ENCODE data around the gene VSIG10.
"Not testable (repeated sequence)": the region's sequence is repeated elsewhere in the genome, so short reads cannot be mapped to it uniquely, and the experiment has no call there.

The VSIG10 gene

GRCh38 chr12:118103601-118104382 lies at the start of gene VSIG10:
VSIG10 (minus strand) TSS chr12:118104011; CDS start chr12:118103671, 340 bp downstream.
- peak within 1 kb of the TSS; percentile 75 for H3K27ac Mint-ChIP-seq
- peaks cover 7% of the 10 kb centered on the region for H3K4me1 Mint-ChIP-seq (ENCODE audit: low read depth)
- H3K36me3 Mint-ChIP-seq = peaks cover 2% of the 10 kb centered on the region
- peak within 1 kb of the TSS; percentile 92 for H3K4me3 Mint-ChIP-seq
- peaks cover 7% of the 10 kb centered on the region for H3K27me3 Mint-ChIP-seq
- no peaks in the 10 kb centered on the region for H3K9me3 Mint-ChIP-seq (ENCODE audit: low read depth)

GRCh38 chr12:118151755-118152154 lies 47.9 kb upstream of the VSIG10 start:
- Mint-ChIP-seq H3K27ac (no peak overlapping the region), H3K4me3 (no peak overlapping the region), H3K36me3 (peaks cover 2% of the 10 kb centered on the region), H3K27me3 (no peaks in the 10 kb centered on the region), H3K9me3 (ENCODE audit: low read depth) (no peaks in the 10 kb centered on the region), H3K4me1 (ENCODE audit: low read depth) (no peaks in the 10 kb centered on the region)

- H3K4me3 Mint-ChIP-seq = no peak overlapping the region
- peak overlapping the region; percentile 30 for H3K27ac Mint-ChIP-seq
- no peaks in the 10 kb centered on the region for H3K4me1 Mint-ChIP-seq (ENCODE audit: low read depth)
- no peaks in the 10 kb centered on the region for H3K9me3 Mint-ChIP-seq (ENCODE audit: low read depth)
- H3K27me3 Mint-ChIP-seq = no peaks in the 10 kb centered on the region
- peaks cover 2% of the 10 kb centered on the region for H3K36me3 Mint-ChIP-seq
These were observed 46.8 kb upstream of the VSIG10 start for GRCh38 chr12:118150625-118151024.

GRCh38 chr12:118148287-118148686 lies 44.5 kb upstream of the VSIG10 start:
- Mint-ChIP-seq H3K36me3 (peaks cover 2% of the 10 kb centered on the region), H3K27me3 (no peaks in the 10 kb centered on the region), H3K9me3 (ENCODE audit: low read depth) (no peaks in the 10 kb centered on the region), H3K4me1 (ENCODE audit: low read depth) (peaks cover 2% of the 10 kb centered on the region), H3K27ac (no peak overlapping the region), H3K4me3 (no peak overlapping the region)

- Mint-ChIP-seq H3K27me3 (no peaks in the 10 kb centered on the region), H3K4me1 (ENCODE audit: low read depth) (peaks cover 4% of the 10 kb centered on the region), H3K36me3 (peaks cover 5% of the 10 kb centered on the region), H3K9me3 (ENCODE audit: low read depth) (no peaks in the 10 kb centered on the region), H3K4me3 (no peak overlapping the region), H3K27ac (no peak overlapping the region)
These were observed 42.0 kb upstream of the VSIG10 start for GRCh38 chr12:118145798-118146156.

GRCh38 chr12:118145113-118145797 lies 41.4 kb upstream of the VSIG10 start:
- Mint-ChIP-seq H3K4me3 (no peak overlapping the region), H3K36me3 (peaks cover 5% of the 10 kb centered on the region), H3K4me1 (ENCODE audit: low read depth) (peaks cover 4% of the 10 kb centered on the region), H3K9me3 (ENCODE audit: low read depth) (no peaks in the 10 kb centered on the region), H3K27me3 (no peaks in the 10 kb centered on the region), H3K27ac (no peak overlapping the region)

GRCh38 chr12:118144499-118144898 lies 40.7 kb upstream of the VSIG10 start:
- no peaks in the 10 kb centered on the region for H3K27me3 Mint-ChIP-seq
- H3K4me3 Mint-ChIP-seq = no peak overlapping the region
- H3K4me1 Mint-ChIP-seq (ENCODE audit: low read depth) = peaks cover 7% of the 10 kb centered on the region
- peaks cover 5% of the 10 kb centered on the region for H3K36me3 Mint-ChIP-seq
- H3K9me3 Mint-ChIP-seq (ENCODE audit: low read depth) = no peaks in the 10 kb centered on the region
- H3K27ac Mint-ChIP-seq = peak overlapping the region; percentile 46

GRCh38 chr12:118140825-118141224 lies 37.0 kb upstream of the VSIG10 start:
- Mint-ChIP-seq H3K27ac (no peak overlapping the region), H3K27me3 (no peaks in the 10 kb centered on the region), H3K36me3 (peaks cover 11% of the 10 kb centered on the region), H3K9me3 (ENCODE audit: low read depth) (no peaks in the 10 kb centered on the region), H3K4me1 (ENCODE audit: low read depth) (peaks cover 26% of the 10 kb centered on the region), H3K4me3 (no peak overlapping the region)

GRCh38 chr12:118137148-118137678 lies 33.4 kb upstream of the VSIG10 start:
- H3K36me3 Mint-ChIP-seq = peaks cover 9% of the 10 kb centered on the region
- H3K4me1 Mint-ChIP-seq (ENCODE audit: low read depth) = peaks cover 30% of the 10 kb centered on the region
- no peaks in the 10 kb centered on the region for H3K9me3 Mint-ChIP-seq (ENCODE audit: low read depth)
- H3K27me3 Mint-ChIP-seq = no peaks in the 10 kb centered on the region
- peak overlapping the region; percentile 86 for H3K27ac Mint-ChIP-seq
- H3K4me3 Mint-ChIP-seq = peak overlapping the region; percentile 96

GRCh38 chr12:118136559-118137003 lies 32.8 kb upstream of the VSIG10 start:
- Mint-ChIP-seq H3K27ac (peak overlapping the region; percentile 86), H3K9me3 (ENCODE audit: low read depth) (no peaks in the 10 kb centered on the region), H3K27me3 (no peaks in the 10 kb centered on the region), H3K4me1 (ENCODE audit: low read depth) (peaks cover 34% of the 10 kb centered on the region), H3K4me3 (peak overlapping the region; percentile 96), H3K36me3 (peaks cover 6% of the 10 kb centered on the region)

GRCh38 chr12:118135788-118136558 lies 32.2 kb upstream of the VSIG10 start, which contains the start of gene PEBP1:
PEBP1 (plus strand) TSS chr12:118136124; CDS start chr12:118136210, 86 bp downstream.
- H3K27me3 Mint-ChIP-seq = no peaks in the 10 kb centered on the region
- no peaks in the 10 kb centered on the region for H3K9me3 Mint-ChIP-seq (ENCODE audit: low read depth)
- peak within 1 kb of the TSS; percentile 87 for H3K27ac Mint-ChIP-seq
- peak within 1 kb of the TSS; percentile 96 for H3K4me3 Mint-ChIP-seq
- peaks cover 34% of the 10 kb centered on the region for H3K4me1 Mint-ChIP-seq (ENCODE audit: low read depth)
- peaks cover 6% of the 10 kb centered on the region for H3K36me3 Mint-ChIP-seq

- not testable (repeated sequence) for H3K36me3 Mint-ChIP-seq; H3K27me3 Mint-ChIP-seq; H3K4me1 Mint-ChIP-seq (ENCODE audit: low read depth); H3K9me3 Mint-ChIP-seq (ENCODE audit: low read depth); H3K27ac Mint-ChIP-seq; H3K4me3 Mint-ChIP-seq
These were observed 25.6 kb upstream of the VSIG10 start for GRCh38 chr12:118129436-118129835.

GRCh38 chr12:118127867-118128266 lies 24.1 kb upstream of the VSIG10 start:
- H3K4me1 Mint-ChIP-seq (ENCODE audit: low read depth) = peaks cover 4% of the 10 kb centered on the region
- no peaks in the 10 kb centered on the region for H3K27me3 Mint-ChIP-seq
- H3K4me3 Mint-ChIP-seq = no peak overlapping the region
- no peaks in the 10 kb centered on the region for H3K36me3 Mint-ChIP-seq
- no peak overlapping the region for H3K27ac Mint-ChIP-seq
- H3K9me3 Mint-ChIP-seq (ENCODE audit: low read depth) = no peaks in the 10 kb centered on the region

GRCh38 chr12:118126119-118126757 lies 22.4 kb upstream of the VSIG10 start:
- Mint-ChIP-seq H3K4me1 (ENCODE audit: low read depth) (no peaks in the 10 kb centered on the region), H3K27ac (no peak overlapping the region), H3K36me3 (no peaks in the 10 kb centered on the region), H3K4me3 (no peak overlapping the region), H3K27me3 (no peaks in the 10 kb centered on the region), H3K9me3 (ENCODE audit: low read depth) (no peaks in the 10 kb centered on the region)

All from activated naive CD8-positive, alpha-beta T cell (primary cell).